Pancreas (tissue), 10 donors: ENCODE results near the gene ZNF683. TPM values are rescaled to one million over a fixed set of nuclear protein-coding genes. Genes with fewer than 3 reads are reported as not detected.
A peak's percentile ranks its signal among the peaks of the same experiment; 100 is the strongest.
"Not testable (repeated sequence)": the region's sequence is repeated elsewhere in the genome, so short reads cannot be mapped to it uniquely, and the experiment has no call there.

Source experiments
- ATAC-seq, 4 donors: fragments of 200-7000 bp; cut with Tn5 transposase; one replicate each; pipeline versions ENCODE4 v1.8.0 to v1.9.1; 2020; ENCODE audit warnings: mild to moderate bottlenecking in 4 of 4, moderate library complexity in 4 of 4
- DNase-seq, 6 donors: peaks; one replicate each; pipeline ENCODE4 v3.0.0-alpha.2; 2020
- FAIRE-seq: peaks from 2 replicates; lab custom pipeline; 2012; peaks lifted over from hg19 to GRCh38; lab: Jason Lieb, UNC
- H3K27ac ChIP-seq, 4 donors: fragments of 200-600 bp; sonication (generic); 1 replicate in 3 of 4; 2 replicates in 1 of 4; pipeline versions ENCODE4 v1.5.0 to v1.8.0; 2020
- H3K27me3 ChIP-seq, 4 donors: fragments of 200-600 bp; one replicate each; pipeline ENCODE4 v1.8.0; 2021
- H3K36me3 ChIP-seq, 3 donors: fragments of 200-600 bp; sonication (generic) in 1 of 3; one replicate each; pipeline versions ENCODE4 v1.5.0 to v1.8.0; 2020 to 2021
- H3K4me1 ChIP-seq, 3 donors: fragments of 200-600 bp; one replicate each; pipeline ENCODE4 v1.8.0; 2021
- H3K4me3 ChIP-seq, 4 donors: fragments of 200-600 bp; sonication (generic) in 2 of 4; one replicate each; pipeline versions ENCODE4 v1.5.0 to v1.8.0; 2020 to 2021
- H3K9me3 ChIP-seq, 4 donors: fragments of 200-600 bp; one replicate each; pipeline ENCODE4 v1.8.0; 2021
- CTCF ChIP-seq, 4 donors: fragments of 200-600 bp; sonication (generic) in 3 of 4; IDR thresholded peaks; one replicate each; pipeline versions ENCODE4 v1.5.0 to v1.8.0; 2021; ENCODE audit warnings: antibody characterized with exemption in 4 of 4
- WGBS, 2 donors: extraction: QIAGEN DNeasy Blood & Tissue Kit; methylation state at CpG; one replicate each; pipeline ENCODE4 v1.1.7; 2013; 5-methylcytosine and 5-hydroxymethylcytosine counted together
- intact Hi-C, 3 donors: fragments of 100-400 bp; cut with DNase I; formaldehyde crosslinking; loops; one replicate each; pipeline versions ENCODE4 v1.11.1 to v1.14.2; 2022
- polyA plus RNA-seq, 2 donors: library from polyadenylated mRNA; stranded (reverse); fragments of 200-250 nt; gene quantifications; one replicate each; pipeline ENCODE4 v1.2.3, GENCODE V29; 2013
- total RNA-seq, 6 donors: library from RNA; stranded (reverse); fragmentation: NEBNext Ultra II Directional in 4 of 6; extraction: Animal tissue kit (Norgen Biotek cat#: 25700) in 4 of 6; gene quantifications; one replicate each; pipeline versions ENCODE4 v1.2.1 to v1.2.4, GENCODE V29; 2021 to 2023
- donor health status: healthy with polysubstance abuse.
- donor health status: DM: no; HTN: no; CAD: no; lungs with moderate emphysema.
- donor health status: DM: no; HTN: no; CAD: no.
- donor health status: control.
- donor health status: control.
- donor health status: Bipolar disorder and iron deficiency.
- donor health status: DM: yes; HTN: yes; CAD: no.
- donor health status: DM: no; HTN: no; CAD: no.
- donor health status: DM: no; HTN: no; CAD: no.
- donor health status: DM: yes; HTN: yes; CAD: no.

The ZNF683 gene
- total and polyA plus RNA-seq, 8 donors, result 0.12 to 0.47 (median 0.27) TPM; not detected in 4

- WGBS, 2 donors, result 66 to 78% methylated on average over 7 of the region's 7 CpGs
- no peak for FAIRE-seq
Observed at GRCh38 chr1:26387447-26387846, 14.9 kb upstream of the ZNF683 start.

GRCh38 chr1:26385063-26385462 is 12.5 kb upstream of the ZNF683 start:
- intact Hi-C loops, H3K27ac ChIP-seq, DNase-seq, FAIRE-seq, H3K27me3 ChIP-seq, H3K4me3 ChIP-seq, H3K9me3 ChIP-seq, H3K36me3 ChIP-seq, ATAC-seq, H3K4me1 ChIP-seq: not testable (repeated sequence)
- WGBS, 2 donors, result 63 to 90% methylated on average over 3 of the region's 3 CpGs

More at GRCh38 chr1:26387447-26387846, 14.9 kb upstream of the ZNF683 start:
- DNase-seq, result no peak
- Histone ChIP-seq H3K9me3 (no peaks in the 10 kb centered on the region), H3K36me3 (no peaks in the 10 kb centered on the region), H3K27me3 (no peaks in the 10 kb centered on the region), H3K27ac (no peak overlapping the region), H3K4me1 (no peaks in the 10 kb centered on the region), H3K4me3 (no peak overlapping the region)
- no peak for TF ChIP-seq CTCF (IDR thresholded peaks at IDR 0.05)
- no peak for ATAC-seq
- intact Hi-C loops, result no loop called here

- TF ChIP-seq CTCF (IDR thresholded peaks at IDR 0.05), result no peak
- Histone ChIP-seq H3K27ac (no peak overlapping the region), H3K4me1 (no peaks in the 10 kb centered on the region), H3K36me3 (no peaks in the 10 kb centered on the region), H3K9me3 (no peaks in the 10 kb centered on the region), H3K27me3 (no peaks in the 10 kb centered on the region), H3K4me3 (no peak overlapping the region)
- ATAC-seq (no peak), FAIRE-seq (no peak), DNase-seq (no peak)
- 70 to 75% methylated on average over 3 of the region's 3 CpGs for WGBS, 2 donors
- intact Hi-C loops, result no loop called here
Observed at GRCh38 chr1:26384076-26384475, 11.5 kb upstream of the ZNF683 start.

GRCh38 chr1:26378879-26379251 is 6.3 kb upstream of the ZNF683 start:
- Histone ChIP-seq H3K4me3 (no peak overlapping the region), H3K4me1 (no peaks in the 10 kb centered on the region), H3K27ac (no peak overlapping the region), H3K27me3 (no peaks in the 10 kb centered on the region), H3K36me3 (no peaks in the 10 kb centered on the region), H3K9me3 (no peaks in the 10 kb centered on the region)
- intact Hi-C loops, result no loop called here
- no peak for DNase-seq
- no peak for FAIRE-seq
- no peak for TF ChIP-seq CTCF (IDR thresholded peaks at IDR 0.05)
- no peak for ATAC-seq
- 79 to 85% methylated on average over 3 of the region's 3 CpGs for WGBS, 2 donors

- 59 to 62% methylated on average over 5 of the region's 5 CpGs for WGBS, 2 donors
- Histone ChIP-seq H3K4me1 (no peaks in the 10 kb centered on the region), H3K9me3 (no peaks in the 10 kb centered on the region), H3K4me3 (no peak overlapping the region), H3K27ac (no peak overlapping the region), H3K36me3 (no peaks in the 10 kb centered on the region), H3K27me3 (no peaks in the 10 kb centered on the region)
- FAIRE-seq, result no peak
- DNase-seq, result no peak
- ATAC-seq, result peak in 3 of 4 donors; percentile 53 to 73 (median 71)
- no peak for TF ChIP-seq CTCF (IDR thresholded peaks at IDR 0.05)
- intact Hi-C loops, result no loop called here
Observed at GRCh38 chr1:26378088-26378878, 5.7 kb upstream of the ZNF683 start.
